ENCODE data around the gene RBFOX2. TPM values are rescaled to one million over a fixed set of nuclear protein-coding genes. Genes with fewer than 3 reads are reported as not detected.

RBFOX2 gene
- total RNA-seq, 1 experiment from 2014 or later: 81.1 TPM

DNA sequence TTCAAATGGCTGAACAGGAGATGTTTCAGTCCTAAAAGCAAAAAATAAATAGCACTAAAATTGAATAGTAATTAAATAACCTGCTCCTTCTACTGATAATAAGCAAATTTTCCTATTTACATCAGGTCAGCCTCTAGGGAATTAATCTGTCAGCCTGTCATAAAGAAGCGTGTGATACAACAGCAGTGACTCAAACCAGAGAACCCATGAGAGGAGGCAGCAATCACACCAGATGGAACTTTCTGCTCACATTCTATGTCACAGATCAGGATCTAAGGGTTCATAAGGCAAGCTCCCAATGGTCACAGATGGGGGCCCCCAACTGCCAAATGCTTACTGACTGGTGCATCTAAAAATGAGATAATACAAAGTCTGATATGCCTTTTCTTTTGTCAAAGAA lies 41.1 kb downstream of the RBFOX2 start:
- no TSS peak for BruUV-seq (replicated peaks)
- intact Hi-C loops (cut with micrococcal nuclease; ENCODE audit: unreplicated experiment): no loop called here
- Histone ChIP-seq H3K4me1 (ENCODE audit: control insufficient read depth, insufficient read depth, low read length) (no peaks in the 10 kb centered on the region; the same call in 1 of the 2 replicates), H3K4me3 (ENCODE audit: low read depth in 2 of 2, low read length in 2 of 2) (no peak overlapping the region), H3K9me3 (ENCODE audit: control insufficient read depth, insufficient read depth, low read depth, low read length) (no peaks in the 10 kb centered on the region), H3K36me3 (ENCODE audit: control insufficient read depth, insufficient read depth, low read length) (no peaks in the 10 kb centered on the region), H3K27ac (ENCODE audit: low read length) (no peak overlapping the region), H3K27me3 (ENCODE audit: control insufficient read depth, insufficient read depth, low read length) (no peaks in the 10 kb centered on the region)
- ChIA-PET CTCF (no interaction called here), POLR2A (no interaction called here)
- TF ChIP-seq CTCF (IDR thresholded peaks at IDR 0.05) (no peak), TCF7L2 (IDR thresholded peaks at IDR 0.05; ENCODE audit: low read depth, low read length) (no peak), SIN3A (IDR thresholded peaks at IDR 0.05; ENCODE audit: borderline replicate concordance, insufficient read depth, low read depth, low read length) (no peak), POLR2AphosphoS5 (IDR thresholded peaks at IDR 0.05; ENCODE audit: low read depth, low read length) (no peak), REST (IDR thresholded peaks at IDR 0.05; ENCODE audit: insufficient read depth in 1 of 2, low read depth in 2 of 2, low read length in 1 of 2) (no peak)
- in situ Hi-C loops (cut with HindIII; ENCODE audit: low pct_unique_long_range_greater_than_20kb, low sequenced_read_pairs): no loop called here
- ATAC-seq (no peak), DNase-seq (ENCODE audit: low read depth, low spot score) (no peak)

DNA sequence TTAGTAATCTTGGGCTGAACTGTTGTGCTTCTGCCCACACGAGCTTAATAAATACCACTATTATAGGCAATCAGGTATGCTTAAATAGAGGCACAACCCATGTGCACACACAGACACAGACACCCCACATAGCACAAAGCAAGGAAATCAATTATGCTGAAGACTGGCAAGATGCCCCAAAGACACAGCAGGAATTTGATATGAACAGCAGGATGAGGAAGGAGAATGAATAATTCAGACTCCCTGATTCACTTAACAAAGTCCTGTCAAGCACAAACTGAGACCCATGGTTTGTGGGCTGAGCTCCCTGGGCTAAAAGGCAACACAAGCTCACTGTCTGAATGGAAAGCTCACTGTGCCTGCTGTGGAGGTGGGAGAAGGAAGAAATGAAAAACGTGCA lies 42.5 kb downstream of the RBFOX2 start:
- ChIA-PET CTCF (no interaction called here), POLR2A (no interaction called here)
- Histone ChIP-seq H3K36me3 (ENCODE audit: control insufficient read depth, insufficient read depth, low read length) (no peaks in the 10 kb centered on the region), H3K27ac (ENCODE audit: low read length) (no peak overlapping the region), H3K4me1 (ENCODE audit: control insufficient read depth, insufficient read depth, low read length) (no peaks in the 10 kb centered on the region; the same call in 1 of the 2 replicates), H3K9me3 (ENCODE audit: control insufficient read depth, insufficient read depth, low read depth, low read length) (no peaks in the 10 kb centered on the region), H3K4me3 (ENCODE audit: low read depth in 2 of 2, low read length in 2 of 2) (no peak overlapping the region), H3K27me3 (ENCODE audit: control insufficient read depth, insufficient read depth, low read length) (no peaks in the 10 kb centered on the region)
- no peak for DNase-seq (ENCODE audit: low read depth, low spot score)
- ATAC-seq: no peak
- in situ Hi-C loops (cut with HindIII; ENCODE audit: low pct_unique_long_range_greater_than_20kb, low sequenced_read_pairs): no loop called here
- BruUV-seq (replicated peaks): no TSS peak
- no peak for TF ChIP-seq REST (IDR thresholded peaks at IDR 0.05; ENCODE audit: insufficient read depth in 1 of 2, low read depth in 2 of 2, low read length in 1 of 2)
- TF ChIP-seq CTCF (IDR thresholded peaks at IDR 0.05): no peak
- TF ChIP-seq POLR2AphosphoS5 (IDR thresholded peaks at IDR 0.05; ENCODE audit: low read depth, low read length): no peak
- TF ChIP-seq SIN3A (IDR thresholded peaks at IDR 0.05; ENCODE audit: borderline replicate concordance, insufficient read depth, low read depth, low read length): no peak
- no peak for TF ChIP-seq TCF7L2 (IDR thresholded peaks at IDR 0.05; ENCODE audit: low read depth, low read length)
- intact Hi-C loops (cut with micrococcal nuclease; ENCODE audit: unreplicated experiment): no loop called here

All from Panc1 (cell line).